PFSK-1 (cell line): ENCODE data around the gene CCDC32.

Experiments used
- FOXP2 ChIP-seq: optimal IDR thresholded peaks from 2 replicates; pipeline ENCODE3; 2011; ENCODE audit warnings: borderline replicate concordance, control low read depth, inconsistent platforms; ENCODE audit not compliant: insufficient read depth; ENCODE audit errors: extremely low read length, extremely low read depth
- POLR2AphosphoS5 ChIP-seq: IDR thresholded peaks from 2 replicates; pipeline ENCODE4 v1.6.1; 2012; ENCODE audit warnings: low read depth, mild to moderate bottlenecking, control low read depth, low read length, moderate library complexity
- REST ChIP-seq, 2 experiments: IDR thresholded peaks; 2 replicates each; pipeline versions ENCODE4 v1.6.1 to v1.8.0; 2011 to 2012; ENCODE audit warnings: low read depth in 2 of 2, low read length in 2 of 2, control low read depth in 1 of 2, inconsistent platforms in 1 of 2, mild to moderate bottlenecking in 1 of 2, moderate library complexity in 1 of 2; ENCODE audit not compliant: insufficient read depth in 1 of 2
- SIN3A ChIP-seq: IDR thresholded peaks from 2 replicates; pipeline ENCODE4 v1.6.1; 2012; ENCODE audit warnings: mild to moderate bottlenecking, low read length, moderate library complexity, borderline replicate concordance; ENCODE audit not compliant: insufficient read depth
- TAF1 ChIP-seq: IDR thresholded peaks from 2 replicates; pipeline ENCODE4 v1.6.1; 2012; ENCODE audit warnings: low read length, control low read depth, borderline replicate concordance; ENCODE audit not compliant: insufficient read depth

- TF ChIP-seq TAF1 (no peak), POLR2AphosphoS5 (no peak), REST (IDR thresholded peaks at IDR 0.05; ENCODE audit: insufficient read depth in 1 of 2, low read depth in 2 of 2, low read length in 2 of 2) (no peak), SIN3A (no peak), FOXP2 (no peak)
These were observed 33.8 kb upstream of the CCDC32 start for GRCh38 chr15:40598672-40599071.
